ENCODE data around the gene DAB2IP. TPM values are rescaled to one million over a fixed set of nuclear protein-coding genes. Genes with fewer than 3 reads are reported as not detected.

The DAB2IP gene
- total and polyA plus RNA-seq, 2 donors = 16.8 to 42.3 TPM

DNA sequence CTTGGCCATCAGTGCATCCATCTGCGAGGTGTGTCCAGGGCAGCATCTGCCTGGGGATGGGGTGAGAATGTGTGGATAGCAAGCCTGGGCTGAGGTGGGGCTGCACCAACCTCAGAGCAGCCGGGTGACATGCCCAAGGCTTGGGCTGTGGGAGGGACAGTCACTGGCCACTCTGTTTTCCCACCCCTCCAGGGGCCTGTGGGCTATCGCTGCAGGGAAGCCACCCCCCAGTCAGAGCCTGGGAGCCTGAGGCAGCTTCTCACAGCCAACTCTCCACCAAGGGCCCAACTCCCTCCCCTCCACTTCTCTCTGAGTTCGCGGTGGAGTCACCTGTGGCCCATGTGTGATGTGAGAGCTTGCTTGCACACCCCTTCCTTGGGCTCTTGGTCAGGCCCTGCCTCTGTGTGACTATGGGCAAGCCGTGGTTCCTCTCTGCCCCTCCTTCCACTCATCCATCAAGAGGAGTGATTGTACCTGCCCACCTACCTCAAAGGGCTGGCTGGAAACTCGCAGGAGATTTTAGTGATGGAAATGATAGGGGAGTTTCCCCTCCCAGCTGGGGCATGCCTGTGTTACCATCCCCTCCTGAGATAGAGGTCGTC lies 54.8 kb downstream of the DAB2IP start:
- no peaks in the 10 kb centered on the region for H3K4me1 ChIP-seq (ENCODE audit: insufficient read depth)

DNA sequence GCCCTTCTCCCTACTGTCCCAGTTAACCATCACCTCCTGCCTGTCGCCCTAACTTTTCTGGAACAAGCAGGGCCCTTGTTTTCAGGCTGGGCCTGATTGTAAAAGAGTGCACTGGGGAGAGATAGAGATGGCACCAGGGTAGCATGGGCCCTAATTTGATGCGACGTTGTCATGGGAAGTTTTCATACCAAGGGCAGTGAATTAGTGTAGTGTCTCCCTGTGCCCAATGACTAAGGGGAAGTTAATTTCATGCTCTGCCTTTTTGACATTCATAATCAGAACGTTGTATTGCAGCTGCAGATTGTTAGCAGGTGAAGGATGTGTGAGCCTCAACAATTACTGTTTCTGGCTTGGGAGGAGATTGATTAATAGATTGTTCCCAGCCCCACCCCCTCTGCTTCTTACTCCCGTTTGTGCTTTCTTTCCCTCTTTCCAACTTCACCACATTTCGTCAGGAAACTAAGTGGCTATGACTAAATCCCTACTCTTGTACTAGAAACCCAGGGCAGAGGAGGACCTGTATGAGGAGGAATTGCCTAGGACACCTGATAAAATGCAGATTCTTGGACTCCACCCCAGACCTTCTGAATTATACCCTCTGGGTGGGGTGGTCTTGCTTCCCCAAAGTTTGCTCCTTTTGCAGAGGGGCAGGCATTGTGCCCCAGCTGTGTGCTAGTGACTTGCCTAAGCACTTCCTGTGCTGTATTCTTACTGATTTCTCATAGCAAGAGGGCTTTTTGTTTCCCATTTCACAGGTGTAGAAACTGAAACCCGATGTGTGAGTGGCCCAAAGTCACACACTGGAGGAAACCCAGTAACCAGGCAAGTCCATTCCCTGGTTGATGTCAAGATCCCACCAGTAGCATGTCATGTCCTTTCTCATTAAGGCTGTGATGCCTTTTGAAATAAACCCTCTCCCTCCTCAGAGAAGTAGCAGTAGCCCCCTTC lies 56.3 kb downstream of the DAB2IP start:
- no peak for DNase-seq (ENCODE audit: extremely low spot score)
- H3K4me1 ChIP-seq (ENCODE audit: insufficient read depth) = no peaks in the 10 kb centered on the region

More for the DNA sequence above, 54.8 kb downstream of the DAB2IP start:
- Histone ChIP-seq H3K4me3 (ENCODE audit: low read depth, low read length) (no peak overlapping the region), H3K36me3 (ENCODE audit: insufficient read depth) (no peaks in the 10 kb centered on the region), H3K27ac (ENCODE audit: low read depth) (no peak overlapping the region)
- no peak for DNase-seq (ENCODE audit: extremely low spot score)
- 76% methylated on average over 8 of the region's 8 CpGs for WGBS

DNA sequence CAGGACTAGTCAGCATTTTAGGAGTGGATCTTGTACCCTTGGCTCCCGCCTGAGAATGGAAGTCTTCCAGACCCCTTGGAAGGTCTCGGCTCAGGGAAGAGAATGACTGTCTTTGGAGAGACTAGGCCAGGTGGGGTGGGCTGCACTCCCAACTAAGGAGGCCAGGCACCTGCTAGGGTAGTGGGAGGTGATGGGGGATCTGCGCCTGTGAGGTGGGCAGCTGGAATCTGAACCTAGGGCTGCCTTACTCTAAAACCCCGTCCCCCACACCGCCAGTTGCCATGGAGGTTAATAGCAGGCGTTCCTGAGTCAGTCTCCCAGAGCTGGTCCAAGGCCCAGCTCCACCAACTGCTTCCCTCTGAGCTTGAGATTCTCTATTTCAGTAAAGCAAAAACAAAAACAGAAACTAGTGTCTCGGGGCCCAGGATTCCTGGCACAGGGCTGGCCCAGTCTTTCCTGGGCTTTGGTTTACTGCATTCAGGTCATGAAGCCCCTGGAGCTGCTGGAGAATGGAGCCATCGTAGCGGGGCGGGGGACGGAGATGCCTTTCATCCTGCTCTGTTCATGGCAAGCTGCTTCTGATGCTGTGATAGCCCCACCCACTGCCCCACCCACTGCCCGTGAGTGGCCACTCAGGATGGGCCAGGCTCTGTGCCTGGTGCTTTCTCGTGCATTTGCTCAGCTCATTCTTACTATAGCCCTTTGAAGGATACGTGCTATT lies 57.5 kb downstream of the DAB2IP start:
- H3K4me1 ChIP-seq (ENCODE audit: insufficient read depth) = no peaks in the 10 kb centered on the region
- no peak overlapping the region for H3K4me3 ChIP-seq (ENCODE audit: low read depth, low read length)
- no peak for DNase-seq (ENCODE audit: extremely low spot score)
- WGBS = 72% methylated on average over 14 of the region's 14 CpGs
- H3K36me3 ChIP-seq (ENCODE audit: insufficient read depth) = no peaks in the 10 kb centered on the region
- no peak overlapping the region for H3K27ac ChIP-seq (ENCODE audit: low read depth)

More for the DNA sequence above, 56.3 kb downstream of the DAB2IP start:
- 75% methylated on average over 7 of the region's 7 CpGs for WGBS
- H3K27ac ChIP-seq (ENCODE audit: low read depth) = no peak overlapping the region
- H3K4me3 ChIP-seq (ENCODE audit: low read depth, low read length) = no peak overlapping the region
- no peaks in the 10 kb centered on the region for H3K36me3 ChIP-seq (ENCODE audit: insufficient read depth)

DNA sequence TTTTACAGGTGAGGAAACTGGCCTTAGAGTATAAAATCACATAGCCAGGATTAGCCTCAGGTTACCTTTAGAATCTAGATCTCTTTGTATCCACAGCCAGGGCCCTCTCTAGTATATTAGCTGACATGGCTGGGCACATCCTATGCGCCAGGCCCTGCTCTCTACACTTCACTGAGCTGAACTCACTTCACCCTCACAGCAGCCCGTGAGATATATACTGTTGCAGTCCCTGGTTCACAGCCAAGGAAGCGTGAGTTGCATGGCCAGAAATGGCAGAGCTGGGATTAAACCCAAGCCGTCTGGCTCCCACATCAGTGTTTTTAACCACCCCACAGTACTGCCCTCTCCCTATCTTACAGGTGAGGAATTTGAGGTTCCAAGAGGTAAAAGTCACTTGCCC lies 58.4 kb downstream of the DAB2IP start:
- Histone ChIP-seq H3K36me3 (ENCODE audit: insufficient read depth) (no peaks in the 10 kb centered on the region), H3K27ac (ENCODE audit: low read depth) (peak overlapping the region; percentile 54), H3K4me1 (ENCODE audit: insufficient read depth) (no peaks in the 10 kb centered on the region), H3K4me3 (ENCODE audit: low read depth, low read length) (no peak overlapping the region)
- 40% methylated on average over 4 of the region's 4 CpGs for WGBS
- no peak for DNase-seq (ENCODE audit: extremely low spot score)

DNA sequence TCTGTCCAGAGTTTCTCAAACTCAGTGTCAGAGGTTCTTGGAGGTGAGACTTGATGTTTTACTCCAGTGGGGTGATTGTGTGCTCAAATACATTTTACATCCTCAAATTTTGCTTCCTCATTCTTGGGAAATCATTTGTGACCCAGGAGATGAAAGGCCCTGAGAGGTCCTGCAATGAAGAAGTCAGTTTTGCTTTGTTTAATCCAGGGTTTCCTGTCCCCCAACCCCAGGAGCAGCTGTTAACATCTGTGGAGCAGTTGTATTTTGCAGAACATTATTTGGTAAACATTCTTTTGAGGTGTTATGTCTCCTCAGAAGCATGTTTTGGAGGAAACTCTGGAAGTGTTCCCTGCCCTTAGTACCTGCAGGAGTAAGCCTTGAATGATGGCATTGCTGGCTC lies 59.8 kb downstream of the DAB2IP start:
- Histone ChIP-seq H3K27ac (ENCODE audit: low read depth) (no peak overlapping the region), H3K36me3 (ENCODE audit: insufficient read depth) (no peaks in the 10 kb centered on the region), H3K4me1 (ENCODE audit: insufficient read depth) (no peaks in the 10 kb centered on the region), H3K4me3 (ENCODE audit: low read depth, low read length) (no peak overlapping the region)
- no peak for DNase-seq (ENCODE audit: extremely low spot score)

DNA sequence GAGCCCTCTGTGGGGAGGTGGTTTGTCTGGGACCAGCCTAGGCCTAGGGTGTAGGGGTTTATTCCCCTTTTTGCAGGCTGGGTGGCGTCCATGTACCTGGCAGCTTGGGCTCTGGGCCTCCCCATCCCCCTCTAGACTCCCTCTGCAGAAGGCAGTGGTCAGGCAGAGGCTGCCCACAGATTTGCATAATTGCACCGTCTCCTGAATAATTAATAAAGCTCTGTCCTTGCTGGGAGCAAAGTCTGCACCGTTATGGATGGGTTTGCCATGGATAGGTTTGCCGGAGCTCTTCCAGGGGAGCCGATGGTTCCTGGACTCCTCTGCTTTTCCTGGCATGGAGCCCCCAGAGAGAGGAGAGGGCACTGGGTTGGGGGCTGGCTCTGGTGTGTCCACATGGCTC lies 60.4 kb downstream of the DAB2IP start:
- no peak for DNase-seq (ENCODE audit: extremely low spot score)
- no peak overlapping the region for H3K4me3 ChIP-seq (ENCODE audit: low read depth, low read length)
- no peaks in the 10 kb centered on the region for H3K36me3 ChIP-seq (ENCODE audit: insufficient read depth)
- whole genome bisulfite sequencing = 86% methylated on average over 5 of the region's 5 CpGs
- no peak overlapping the region for H3K27ac ChIP-seq (ENCODE audit: low read depth)
- H3K4me1 ChIP-seq (ENCODE audit: insufficient read depth) = no peaks in the 10 kb centered on the region

DNA sequence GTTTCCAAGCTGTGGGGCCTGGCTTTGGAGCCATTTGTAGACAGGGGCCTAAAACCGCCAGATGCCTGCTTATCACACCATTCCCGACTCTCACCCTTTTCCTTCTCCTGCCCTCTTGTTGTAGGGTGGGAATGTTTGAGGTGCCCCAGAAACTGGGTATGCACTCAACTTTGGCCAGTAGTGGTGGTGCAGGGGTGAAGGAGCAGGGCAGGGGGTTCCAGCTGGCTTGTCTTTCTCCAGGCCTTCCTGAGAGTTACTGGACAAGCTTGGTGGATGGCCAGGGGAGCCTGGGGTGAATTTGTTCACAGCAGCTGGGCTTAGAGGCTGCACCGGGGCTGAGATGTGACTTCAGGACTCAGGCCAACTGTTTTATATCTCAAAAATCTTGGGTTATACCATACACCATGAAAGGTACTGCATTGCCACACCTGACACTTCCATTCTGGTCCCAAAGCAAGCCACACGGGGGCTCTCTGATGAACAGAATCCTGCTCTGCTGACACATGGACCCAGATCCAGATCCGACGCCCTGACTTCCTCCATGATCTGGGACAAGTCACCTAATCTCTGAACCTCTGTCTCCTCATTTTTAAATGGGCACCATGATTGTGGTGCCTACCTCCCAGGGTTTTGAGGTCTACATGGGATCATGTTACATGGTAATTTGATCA lies 62.1 kb downstream of the DAB2IP start:
- DNase-seq (ENCODE audit: extremely low spot score) = no peak
- H3K4me1 ChIP-seq (ENCODE audit: insufficient read depth) = no peaks in the 10 kb centered on the region
- H3K36me3 ChIP-seq (ENCODE audit: insufficient read depth) = no peaks in the 10 kb centered on the region
- no peak overlapping the region for H3K27ac ChIP-seq (ENCODE audit: low read depth)
- WGBS = 77% methylated on average over 6 of the region's 6 CpGs
- no peak overlapping the region for H3K4me3 ChIP-seq (ENCODE audit: low read depth, low read length)

DNA sequence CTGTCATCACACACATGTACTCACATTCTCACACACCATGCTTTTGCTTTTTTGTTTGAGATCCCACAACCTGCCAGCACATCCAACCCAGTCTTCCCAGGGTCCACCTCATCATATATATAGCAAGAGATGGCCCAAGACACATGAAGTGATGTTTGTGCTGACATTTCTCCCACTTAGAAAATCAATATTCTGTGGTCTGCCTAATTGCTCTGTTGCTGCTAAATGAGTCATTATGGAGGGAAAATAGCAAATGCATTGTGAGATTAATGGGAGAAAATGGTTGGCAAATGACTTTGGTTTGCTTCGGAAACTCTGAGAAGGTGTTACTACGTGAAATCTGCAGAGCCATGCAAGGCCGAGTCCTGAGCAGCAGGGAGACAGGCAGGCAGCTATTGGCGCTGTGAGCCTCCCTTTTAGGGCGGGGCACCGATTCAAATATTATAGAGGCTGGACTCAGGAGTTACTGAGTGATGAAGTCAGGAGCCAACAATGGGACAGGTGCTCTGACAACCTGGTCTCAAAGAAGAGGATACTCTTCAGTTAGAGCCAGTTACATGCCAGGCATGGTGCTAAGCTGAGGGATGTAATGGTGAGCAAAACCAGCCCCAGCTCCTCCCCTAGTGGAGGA lies 62.8 kb downstream of the DAB2IP start:
- DNase-seq (ENCODE audit: extremely low spot score) = no peak
- Histone ChIP-seq H3K27ac (ENCODE audit: low read depth) (no peak overlapping the region), H3K36me3 (ENCODE audit: insufficient read depth) (no peaks in the 10 kb centered on the region), H3K4me3 (ENCODE audit: low read depth, low read length) (no peak overlapping the region), H3K4me1 (ENCODE audit: insufficient read depth) (no peaks in the 10 kb centered on the region)
- WGBS = 95% methylated on average over 6 of the region's 6 CpGs

DNA sequence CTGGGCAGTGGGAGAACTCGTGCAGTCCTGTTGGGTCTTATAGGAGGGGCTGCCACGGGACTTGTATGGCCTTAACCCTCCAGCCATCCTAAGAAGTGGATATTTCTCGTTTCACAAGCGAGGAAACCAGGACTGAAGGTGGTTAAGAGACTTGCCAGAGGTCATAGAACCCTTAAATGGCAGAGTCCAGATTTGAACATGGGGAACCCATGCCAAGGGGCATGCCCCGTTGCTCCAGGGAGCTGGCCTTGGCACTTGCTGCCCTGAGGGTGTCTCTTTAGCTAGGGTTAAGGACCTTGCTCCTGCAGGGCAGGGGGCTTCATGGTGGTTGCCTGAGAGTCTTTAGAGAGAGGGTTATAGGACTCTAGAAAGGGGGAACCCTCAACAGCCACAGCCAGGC lies 63.4 kb downstream of the DAB2IP start:
- 92% methylated on average over 5 of the region's 5 CpGs for WGBS
- no peak overlapping the region for H3K4me3 ChIP-seq (ENCODE audit: low read depth, low read length)
- H3K4me1 ChIP-seq (ENCODE audit: insufficient read depth) = no peaks in the 10 kb centered on the region
- H3K36me3 ChIP-seq (ENCODE audit: insufficient read depth) = no peaks in the 10 kb centered on the region
- no peak overlapping the region for H3K27ac ChIP-seq (ENCODE audit: low read depth)
- no peak for DNase-seq (ENCODE audit: extremely low spot score)

DNA sequence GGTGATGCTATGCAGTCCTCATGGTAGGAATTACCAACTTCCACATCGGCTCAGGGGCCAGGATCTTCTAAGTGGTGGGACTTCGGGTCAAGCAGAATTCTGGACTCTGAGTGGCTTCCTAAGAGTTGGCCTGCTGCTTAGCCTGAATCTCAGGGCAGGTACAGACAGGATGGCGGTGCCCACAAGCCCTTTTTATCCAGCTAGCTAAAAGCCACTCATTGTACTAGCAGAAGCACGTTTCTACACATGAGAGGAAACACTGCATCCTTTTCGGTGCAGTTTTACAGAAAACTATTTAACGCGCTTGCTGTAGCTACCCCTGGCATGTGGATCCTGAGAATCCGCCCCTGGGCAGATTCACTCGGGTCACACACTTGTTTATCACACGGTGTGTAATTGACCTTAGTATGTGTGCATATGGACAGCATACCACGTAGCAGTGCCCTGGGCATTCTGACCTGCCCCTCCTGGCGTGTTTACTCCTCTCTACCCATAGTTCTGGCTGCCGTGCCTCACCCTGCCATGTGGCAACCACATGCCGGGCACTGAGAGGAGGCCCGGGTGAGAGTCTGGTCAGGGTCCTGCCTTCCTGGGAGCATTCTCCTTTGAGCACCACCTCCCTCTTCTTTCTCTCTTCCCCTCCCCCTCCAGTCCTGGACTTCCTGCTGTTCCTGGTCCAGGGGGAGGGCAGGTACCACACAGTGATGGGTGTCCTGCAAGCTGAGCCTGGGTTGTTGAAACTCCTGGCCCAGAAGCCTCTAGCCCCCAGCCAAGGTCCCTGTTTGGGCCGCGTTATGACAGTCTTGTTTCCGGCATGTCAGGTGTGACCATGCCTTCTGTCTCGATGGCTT lies 65.9 kb downstream of the DAB2IP start:
- no peaks in the 10 kb centered on the region for H3K36me3 ChIP-seq (ENCODE audit: insufficient read depth)
- H3K4me3 ChIP-seq (ENCODE audit: low read depth, low read length) = no peak overlapping the region
- no peak for DNase-seq (ENCODE audit: extremely low spot score)
- WGBS = 74% methylated on average over 19 of the region's 19 CpGs
- peaks cover 2% of the 10 kb centered on the region for H3K4me1 ChIP-seq (ENCODE audit: insufficient read depth)
- H3K27ac ChIP-seq (ENCODE audit: low read depth) = peak overlapping the region; percentile 46

DNA sequence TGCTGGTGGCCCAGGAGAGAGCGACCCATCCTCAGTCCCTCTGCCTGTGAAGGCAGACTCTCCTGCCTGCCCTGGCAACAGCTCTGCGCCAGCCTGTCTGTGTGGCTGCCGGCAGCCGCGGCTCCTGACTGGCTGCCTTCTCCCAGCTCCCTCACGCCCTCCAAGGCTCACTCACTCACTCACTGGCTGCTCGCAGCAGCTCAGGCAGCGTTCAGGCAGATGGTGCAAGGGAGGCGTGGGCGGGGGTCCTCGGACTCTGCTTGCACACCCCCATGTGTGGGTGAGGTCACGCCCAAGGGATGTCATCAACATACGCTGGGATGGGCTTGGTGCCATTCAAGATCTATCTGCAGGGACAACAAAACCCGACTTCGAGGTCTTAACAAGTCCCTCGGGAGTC lies 66.7 kb downstream of the DAB2IP start:
- DNase-seq (ENCODE audit: extremely low spot score) = no peak
- Histone ChIP-seq H3K4me1 (ENCODE audit: insufficient read depth) (peaks cover 2% of the 10 kb centered on the region), H3K4me3 (ENCODE audit: low read depth, low read length) (no peak overlapping the region), H3K27ac (ENCODE audit: low read depth) (no peak overlapping the region), H3K36me3 (ENCODE audit: insufficient read depth) (no peaks in the 10 kb centered on the region)
- 44% methylated on average over 16 of the region's 16 CpGs for WGBS

DNA sequence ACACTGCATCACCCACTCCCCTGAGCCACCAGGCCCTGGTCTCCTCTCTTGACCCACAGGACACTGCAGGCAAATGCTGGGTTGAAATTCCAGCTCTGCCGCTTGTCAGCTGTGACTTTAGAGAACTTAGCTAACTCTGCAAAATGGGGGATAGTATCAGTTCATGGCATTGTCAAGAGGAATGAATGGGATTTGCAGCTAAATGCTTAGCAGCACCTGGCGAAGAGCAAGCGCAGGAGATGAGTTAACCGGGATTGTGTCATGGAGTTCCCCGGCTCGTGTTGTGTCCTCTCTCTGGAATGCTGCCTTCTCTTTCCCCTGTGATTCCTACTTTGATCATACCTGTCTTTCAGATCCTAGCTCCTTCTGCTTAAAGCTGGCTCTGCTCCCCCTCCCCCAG lies 67.1 kb downstream of the DAB2IP start:
- Histone ChIP-seq H3K4me1 (ENCODE audit: insufficient read depth) (peaks cover 2% of the 10 kb centered on the region), H3K27ac (ENCODE audit: low read depth) (no peak overlapping the region), H3K4me3 (ENCODE audit: low read depth, low read length) (no peak overlapping the region), H3K36me3 (ENCODE audit: insufficient read depth) (no peaks in the 10 kb centered on the region)
- no peak for DNase-seq (ENCODE audit: extremely low spot score)
- 82% methylated on average over 6 of the region's 6 CpGs for WGBS

All from urinary bladder (tissue), 4 donors.